ENCODE measurements around the gene PIEZO2.

DNA sequence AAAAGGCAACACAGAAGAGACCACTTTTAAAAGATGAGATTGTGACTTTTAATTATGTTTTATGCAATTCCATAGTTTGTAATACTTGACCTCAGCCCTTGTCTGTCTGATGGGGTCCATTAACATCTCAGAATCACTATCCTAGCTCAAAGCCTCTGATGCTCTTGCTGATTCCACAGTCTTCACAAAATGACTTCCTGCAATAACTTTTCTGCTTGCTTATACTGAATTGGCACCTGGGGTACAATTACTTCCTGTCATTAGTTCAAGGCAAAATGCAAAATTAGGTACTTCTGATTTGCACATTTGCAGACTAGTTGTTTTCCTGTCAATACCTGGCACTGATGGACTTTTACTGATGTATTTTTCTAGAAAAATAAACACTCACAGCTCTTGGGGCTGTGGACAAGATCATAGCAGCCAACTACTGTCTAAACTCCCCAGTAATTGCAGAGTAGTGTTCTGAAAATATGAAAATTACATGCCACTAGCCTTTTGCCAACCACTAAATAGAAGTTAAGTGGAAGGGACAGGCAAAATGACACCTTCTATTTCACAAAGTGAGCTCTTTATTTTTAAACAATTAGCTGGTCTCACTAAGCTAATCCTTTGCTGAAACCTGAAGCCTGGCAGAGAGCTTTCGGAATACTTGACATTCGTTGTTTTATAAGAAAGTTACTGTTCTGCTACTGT is 129.1 kb downstream of the PIEZO2 start:
- no peak for TF ChIP-seq EZH2 (IDR thresholded peaks at IDR 0.05)
- no peak for TF ChIP-seq POLR2AphosphoS5 (IDR thresholded peaks at IDR 0.05; ENCODE audit: borderline replicate concordance, low read depth, low read length)

Data from SK-N-MC (cell line).